ENCODE data around the gene TMEM164.

The TMEM164 gene

GRCh38 chrX:110032534-110033147 is 29.7 kb downstream of the TMEM164 start:
- no peak for DNase-seq
- in situ Hi-C loops (cut with MboI; ENCODE audit: low pct_unique_long_range_greater_than_20kb, low sequenced_read_pairs), result no loop called here

- DNase-seq, result no peak
- in situ Hi-C loops (cut with MboI; ENCODE audit: low pct_unique_long_range_greater_than_20kb, low sequenced_read_pairs), result no loop called here
Observed at GRCh38 chrX:110034036-110034435, 31.1 kb downstream of the TMEM164 start.

- in situ Hi-C loops (cut with MboI; ENCODE audit: low pct_unique_long_range_greater_than_20kb, low sequenced_read_pairs), result no loop called here
- peak; percentile 55 for DNase-seq
Observed at GRCh38 chrX:110036162-110037033, 33.5 kb downstream of the TMEM164 start.

GRCh38 chrX:110037178-110037577 is 34.3 kb downstream of the TMEM164 start:
- DNase-seq, result no peak
- in situ Hi-C loops (cut with MboI; ENCODE audit: low pct_unique_long_range_greater_than_20kb, low sequenced_read_pairs), result no loop called here

GRCh38 chrX:110038900-110039299 is 36.0 kb downstream of the TMEM164 start:
- in situ Hi-C loops (cut with MboI; ENCODE audit: low pct_unique_long_range_greater_than_20kb, low sequenced_read_pairs), result no loop called here
- no peak for DNase-seq

- in situ Hi-C loops (cut with MboI; ENCODE audit: low pct_unique_long_range_greater_than_20kb, low sequenced_read_pairs), result no loop called here
- DNase-seq, result peak; percentile 32
Observed at GRCh38 chrX:110041980-110042379, 39.1 kb downstream of the TMEM164 start.

- peak; percentile 38 for DNase-seq
- in situ Hi-C loops (cut with MboI; ENCODE audit: low pct_unique_long_range_greater_than_20kb, low sequenced_read_pairs), result no loop called here
Observed at GRCh38 chrX:110042496-110042895, 39.6 kb downstream of the TMEM164 start.

GRCh38 chrX:110043506-110043905 is 40.6 kb downstream of the TMEM164 start:
- in situ Hi-C loops (cut with MboI; ENCODE audit: low pct_unique_long_range_greater_than_20kb, low sequenced_read_pairs), result no loop called here

GRCh38 chrX:110044346-110045249 is 41.7 kb downstream of the TMEM164 start:
- no peak for DNase-seq
- in situ Hi-C loops (cut with MboI; ENCODE audit: low pct_unique_long_range_greater_than_20kb, low sequenced_read_pairs), result no loop called here

More at GRCh38 chrX:110043506-110043905, 40.6 kb downstream of the TMEM164 start:
- DNase-seq, result no peak

GRCh38 chrX:110045421-110045820 is 42.5 kb downstream of the TMEM164 start:
- no peak for DNase-seq
- in situ Hi-C loops (cut with MboI; ENCODE audit: low pct_unique_long_range_greater_than_20kb, low sequenced_read_pairs), result no loop called here

- in situ Hi-C loops (cut with MboI; ENCODE audit: low pct_unique_long_range_greater_than_20kb, low sequenced_read_pairs), result no loop called here
- DNase-seq, result no peak
Observed at GRCh38 chrX:110046001-110046400, 43.1 kb downstream of the TMEM164 start.

GRCh38 chrX:110046971-110047370 is 44.1 kb downstream of the TMEM164 start:
- in situ Hi-C loops (cut with MboI; ENCODE audit: low pct_unique_long_range_greater_than_20kb, low sequenced_read_pairs), result no loop called here
- DNase-seq, result no peak

- in situ Hi-C loops (cut with MboI; ENCODE audit: low pct_unique_long_range_greater_than_20kb, low sequenced_read_pairs), result no loop called here
Observed at GRCh38 chrX:110049096-110049495, 46.2 kb downstream of the TMEM164 start.

GRCh38 chrX:110050386-110050785 is 47.5 kb downstream of the TMEM164 start:
- DNase-seq, result no peak
- in situ Hi-C loops (cut with MboI; ENCODE audit: low pct_unique_long_range_greater_than_20kb, low sequenced_read_pairs), result no loop called here

More at GRCh38 chrX:110049096-110049495, 46.2 kb downstream of the TMEM164 start:
- DNase-seq, result no peak

- in situ Hi-C loops (cut with MboI; ENCODE audit: low pct_unique_long_range_greater_than_20kb, low sequenced_read_pairs), result no loop called here
Observed at GRCh38 chrX:110050901-110051300, 48.0 kb downstream of the TMEM164 start.

GRCh38 chrX:110051559-110051958 is 48.6 kb downstream of the TMEM164 start:
- DNase-seq, result no peak
- in situ Hi-C loops (cut with MboI; ENCODE audit: low pct_unique_long_range_greater_than_20kb, low sequenced_read_pairs), result no loop called here

More at GRCh38 chrX:110050901-110051300, 48.0 kb downstream of the TMEM164 start:
- DNase-seq, result no peak

GRCh38 chrX:110052303-110052702 is 49.4 kb downstream of the TMEM164 start:
- in situ Hi-C loops (cut with MboI; ENCODE audit: low pct_unique_long_range_greater_than_20kb, low sequenced_read_pairs), result no loop called here
- DNase-seq, result no peak

- in situ Hi-C loops (cut with MboI; ENCODE audit: low pct_unique_long_range_greater_than_20kb, low sequenced_read_pairs), result no loop called here
- no peak for DNase-seq
Observed at GRCh38 chrX:110053453-110053852, 50.5 kb downstream of the TMEM164 start.

GRCh38 chrX:110055616-110056015 is 52.7 kb downstream of the TMEM164 start:
- in situ Hi-C loops (cut with MboI; ENCODE audit: low pct_unique_long_range_greater_than_20kb, low sequenced_read_pairs), result no loop called here

More at GRCh38 chrX:110055616-110056015, 52.7 kb downstream of the TMEM164 start:
- no peak for DNase-seq

Measured in KBM-7 (cell line).